HPDE6-E6E7 (cell line): ENCODE data around the gene XRCC3.
"Not testable (repeated sequence)": the region's sequence is repeated elsewhere in the genome, so short reads cannot be mapped to it uniquely, and the experiment has no call there.

ENCODE experiments used
- DNase-seq: peaks from one replicate; pipeline ENCODE4 v3.0.0; 2011; ENCODE audit warnings: missing footprints; ENCODE audit errors: extremely low spot score

Gene XRCC3

DNA sequence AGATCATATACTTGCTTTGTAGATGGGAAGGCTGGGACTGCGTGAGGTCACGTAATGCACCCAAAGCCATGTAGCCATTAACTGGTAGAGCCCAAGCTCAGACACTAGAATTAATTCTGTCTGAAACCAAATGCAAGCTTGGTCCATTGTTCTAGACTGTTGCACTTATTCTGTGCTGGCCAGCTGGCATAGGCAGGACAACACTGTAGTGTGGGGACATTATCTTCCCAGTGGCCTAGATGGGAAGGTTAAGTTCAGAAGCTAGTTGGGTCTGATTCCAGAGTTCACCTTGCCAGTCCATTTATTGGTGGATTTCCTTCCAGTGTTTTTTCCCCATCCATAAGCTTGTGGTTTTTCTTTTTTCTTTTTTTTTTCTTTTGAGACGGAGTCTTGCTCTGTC lies 47.1 kb downstream of the XRCC3 start:
- DNase-seq = no peak

DNA sequence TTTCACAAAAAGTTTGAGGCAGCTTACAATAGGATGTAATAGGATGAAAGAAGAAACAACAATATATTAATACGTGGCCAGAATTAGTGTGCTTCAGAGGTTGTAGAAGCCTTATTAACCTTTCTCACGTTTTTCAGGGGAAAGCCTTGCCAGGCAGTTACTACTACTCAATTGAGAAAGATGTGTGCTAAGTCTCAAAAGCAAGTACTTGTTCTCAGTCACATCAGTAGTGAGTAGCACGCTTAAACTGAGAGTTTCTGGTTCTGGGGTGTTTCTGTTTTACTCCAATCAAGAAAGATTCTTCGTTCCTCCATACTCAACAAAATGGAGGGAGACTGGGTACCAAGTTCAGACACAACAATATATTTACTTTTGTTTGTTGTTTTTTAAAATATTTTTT lies 47.6 kb downstream of the XRCC3 start:
- DNase-seq = no peak

DNA sequence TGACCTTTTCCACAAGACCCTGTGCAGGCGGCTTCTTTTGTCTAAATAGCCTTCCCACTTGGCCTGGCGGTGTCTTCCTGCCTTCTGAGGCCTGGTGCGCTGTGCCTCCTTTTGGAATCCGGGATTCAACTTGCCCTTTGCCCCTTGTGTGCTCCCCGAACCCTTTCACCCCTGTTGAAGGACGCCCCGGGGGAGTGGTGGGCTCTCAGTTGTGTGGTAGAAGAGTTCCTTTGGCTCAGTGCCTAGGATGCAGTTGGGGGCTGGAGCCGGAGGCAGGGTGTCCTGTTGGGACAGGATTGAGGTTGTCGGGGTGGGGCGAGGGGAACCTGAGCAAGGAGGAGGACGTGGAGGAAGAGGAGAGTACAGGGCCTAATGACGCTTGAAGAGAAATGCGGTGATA lies 51.7 kb downstream of the XRCC3 start:
- no peak for DNase-seq

DNA sequence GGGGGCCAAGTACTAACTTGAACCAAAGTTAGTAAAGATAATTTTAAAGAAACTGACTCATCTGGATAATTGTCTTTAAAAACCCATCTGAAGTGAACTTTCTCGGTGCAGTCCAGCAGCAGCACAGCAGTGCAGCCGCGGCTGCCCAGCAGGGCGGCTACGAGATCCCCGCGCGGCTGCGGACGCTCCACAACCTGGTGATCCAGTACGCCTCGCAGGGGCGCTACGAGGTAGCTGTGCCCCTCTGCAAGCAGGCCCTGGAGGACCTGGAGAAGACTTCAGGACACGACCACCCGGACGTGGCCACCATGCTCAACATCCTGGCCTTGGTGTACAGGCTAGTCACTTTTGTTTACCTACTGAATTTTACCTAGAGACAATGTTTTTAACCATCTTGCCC lies 52.7 kb downstream of the XRCC3 start:
- no peak for DNase-seq

DNA sequence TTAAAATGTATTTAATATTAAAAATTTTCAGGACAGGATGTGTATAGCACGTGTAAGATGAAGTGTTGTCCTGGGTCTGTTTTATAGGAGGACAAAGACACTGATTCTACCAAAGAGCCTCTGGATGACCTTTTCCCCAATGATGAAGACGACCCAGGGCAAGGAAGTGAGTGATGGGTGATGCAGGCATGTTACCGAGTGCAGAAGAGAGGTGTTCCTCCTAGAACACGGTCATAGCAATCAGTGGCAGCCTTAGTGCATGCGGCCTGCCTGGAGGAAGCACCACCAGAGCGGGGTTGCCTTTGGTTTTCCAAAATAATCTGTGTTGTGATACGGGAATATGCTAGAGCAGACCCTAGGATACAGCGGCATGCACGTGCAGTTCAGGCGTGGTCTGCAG lies 53.2 kb downstream of the XRCC3 start:
- no peak for DNase-seq

DNA sequence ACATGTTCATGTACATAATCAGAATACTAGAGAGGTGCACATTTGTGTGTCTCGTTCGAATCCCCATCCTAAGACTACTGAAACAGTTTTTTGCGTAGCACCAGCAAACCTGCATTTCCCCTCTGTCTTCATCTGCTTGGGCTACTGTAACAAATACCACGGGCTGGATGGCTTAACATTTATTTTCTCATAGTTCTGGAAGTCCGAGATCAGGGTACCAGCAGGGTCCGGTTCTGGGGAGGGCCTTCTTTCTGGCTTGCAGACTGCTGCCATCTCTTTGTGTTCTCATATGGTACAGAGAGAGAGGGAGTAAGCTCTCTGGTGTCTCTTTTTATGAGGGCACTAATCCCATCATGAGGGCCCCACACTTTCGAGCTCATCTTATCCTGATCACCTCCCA lies 55.6 kb downstream of the XRCC3 start:
- DNase-seq = no peak

DNA sequence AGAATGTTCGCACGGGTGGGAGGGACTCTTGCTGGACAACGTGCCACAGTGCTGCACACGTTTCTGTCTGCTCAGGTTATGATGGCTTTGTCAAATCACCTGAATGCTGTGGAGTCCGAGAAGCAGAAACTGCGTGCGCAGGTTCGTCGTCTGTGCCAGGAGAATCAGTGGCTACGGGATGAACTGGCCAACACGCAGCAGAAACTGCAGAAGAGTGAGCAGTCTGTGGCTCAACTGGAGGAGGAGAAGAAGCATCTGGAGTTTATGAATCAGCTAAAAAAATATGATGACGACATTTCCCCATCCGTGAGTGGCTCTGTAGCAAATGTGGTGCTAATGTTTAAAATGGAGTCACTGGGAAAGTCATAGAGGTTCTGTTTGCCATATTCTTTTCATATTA lies 57.8 kb downstream of the XRCC3 start:
- no peak for DNase-seq

DNA sequence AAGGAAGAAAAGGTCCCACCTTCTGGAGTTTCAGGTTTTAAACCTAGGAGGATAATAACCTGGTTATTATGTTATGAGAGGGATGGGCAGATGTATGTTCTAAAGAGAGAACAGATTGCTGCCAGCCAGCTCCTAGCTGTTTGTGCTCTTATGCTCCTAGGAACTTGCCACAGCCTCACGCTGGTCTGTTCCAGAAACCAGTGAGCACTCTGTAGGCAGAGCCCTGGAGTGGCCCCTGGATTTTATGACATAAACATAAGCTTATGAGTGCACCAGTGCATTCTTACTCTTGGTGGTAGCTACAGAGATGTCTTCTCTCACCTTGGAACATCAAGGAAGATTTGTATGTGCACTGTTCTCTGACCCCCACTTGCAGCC lies 58.5 kb downstream of the XRCC3 start:
- DNase-seq = no peak

DNA sequence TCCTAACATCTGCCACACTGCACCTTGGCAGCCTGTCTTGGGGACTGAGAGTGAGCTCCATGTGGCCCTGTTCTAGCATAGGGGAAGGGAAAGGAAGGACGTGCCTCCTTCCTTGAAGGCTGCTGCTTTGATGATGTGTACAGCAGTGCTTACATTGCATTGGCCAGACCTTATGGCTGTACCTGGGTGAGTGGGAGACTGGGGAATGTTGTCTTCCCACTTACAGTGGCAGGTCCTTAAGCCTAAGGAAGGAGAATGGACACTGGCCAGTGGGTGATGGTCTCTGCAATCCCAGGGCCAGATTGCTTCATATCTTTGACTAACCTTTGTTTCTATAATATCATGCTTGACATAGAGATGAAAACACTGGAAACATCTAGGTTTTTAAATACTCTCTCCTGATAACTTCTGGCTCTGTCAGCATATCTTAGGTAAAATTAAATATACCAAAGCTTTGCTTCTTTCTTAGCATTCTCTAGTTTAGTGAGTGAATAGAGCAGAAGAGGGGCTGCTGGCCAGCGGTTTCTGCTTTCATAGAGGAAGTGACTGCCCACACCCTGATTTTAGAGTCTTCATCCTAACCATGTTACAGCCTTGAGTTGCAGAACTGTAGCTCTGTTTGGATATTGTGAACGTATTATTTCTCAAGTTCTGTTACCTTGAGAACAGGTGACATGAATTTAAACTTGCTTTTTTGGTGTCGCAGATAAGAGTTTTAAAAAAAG lies 59.1 kb downstream of the XRCC3 start:
- no peak for DNase-seq

DNA sequence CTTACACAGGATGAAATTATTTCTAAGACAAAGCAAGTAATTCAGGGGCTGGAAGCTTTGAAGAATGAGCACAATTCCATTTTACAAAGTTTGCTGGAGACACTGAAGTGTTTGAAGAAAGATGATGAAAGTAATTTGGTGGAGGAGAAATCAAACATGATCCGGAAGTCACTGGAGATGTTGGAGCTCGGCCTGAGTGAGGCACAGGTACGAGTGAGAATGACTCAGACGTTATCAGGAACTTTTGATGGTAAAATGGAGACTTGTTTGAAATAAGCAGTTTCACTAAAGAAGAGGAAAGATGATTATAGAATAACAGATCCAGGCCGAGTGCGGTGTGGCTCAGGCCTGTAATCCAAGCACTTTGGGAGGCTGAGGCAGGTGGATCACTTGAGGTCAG lies 60.6 kb downstream of the XRCC3 start:
- no peak for DNase-seq

DNA sequence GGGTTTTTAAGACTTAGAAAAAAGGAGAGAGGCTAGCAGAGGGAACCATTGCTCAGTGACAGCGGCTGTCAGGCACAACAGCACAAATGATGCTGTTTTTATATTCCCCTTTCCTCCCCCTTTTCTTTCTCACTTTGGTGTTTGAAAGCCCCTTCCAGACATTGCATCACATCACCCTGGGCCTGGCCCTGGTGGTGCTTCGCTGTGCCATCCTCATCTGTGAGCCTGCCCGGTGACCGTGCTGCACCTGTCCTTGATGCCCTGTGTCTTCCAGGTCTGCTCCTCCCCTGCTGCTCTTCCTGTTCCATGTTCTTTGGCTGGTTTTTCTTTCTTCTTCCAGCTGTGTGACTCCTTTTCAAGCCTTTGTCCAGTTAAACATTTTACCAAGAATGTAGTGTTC lies 61.4 kb downstream of the XRCC3 start:
- DNase-seq = no peak

DNA sequence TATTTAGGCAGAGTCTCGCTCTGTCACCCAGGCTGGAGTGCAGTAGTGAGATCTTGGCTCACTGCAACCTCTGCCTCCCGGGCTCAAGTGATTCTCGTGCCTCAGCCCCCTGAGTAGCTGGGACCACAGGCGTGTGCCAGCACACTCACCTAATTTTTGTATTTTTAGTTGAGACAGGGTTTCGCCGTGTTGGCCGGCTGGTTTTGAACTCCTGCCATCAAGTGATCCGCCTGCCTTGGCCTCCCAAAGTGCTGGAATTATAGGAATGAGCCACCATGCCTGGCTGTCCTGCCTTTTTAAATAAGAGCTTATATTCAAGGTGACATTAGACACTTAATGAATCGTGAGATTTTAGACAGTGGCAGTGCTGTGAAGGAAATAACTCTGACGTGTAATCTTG lies 61.9 kb downstream of the XRCC3 start:
- DNase-seq = not testable (repeated sequence)

DNA sequence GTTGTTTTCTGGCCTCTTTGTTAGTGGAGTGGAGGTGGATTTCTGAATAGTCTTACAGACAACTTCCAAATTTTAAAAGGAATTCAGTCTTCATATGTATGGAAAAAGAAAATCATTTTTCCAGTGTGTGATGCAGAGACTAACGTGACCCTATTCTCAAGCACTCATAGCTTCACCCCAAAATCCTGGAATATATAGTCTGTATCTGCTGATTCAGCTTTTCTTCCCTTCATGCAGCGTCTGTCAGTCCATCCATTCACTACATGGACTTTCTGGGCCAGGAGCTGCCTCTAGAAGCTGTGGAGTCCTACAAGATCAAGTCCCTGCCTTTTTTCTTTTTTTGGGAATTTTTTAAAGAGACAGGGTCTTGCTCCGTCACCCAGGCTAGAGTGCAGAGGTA lies 62.4 kb downstream of the XRCC3 start:
- DNase-seq = no peak

DNA sequence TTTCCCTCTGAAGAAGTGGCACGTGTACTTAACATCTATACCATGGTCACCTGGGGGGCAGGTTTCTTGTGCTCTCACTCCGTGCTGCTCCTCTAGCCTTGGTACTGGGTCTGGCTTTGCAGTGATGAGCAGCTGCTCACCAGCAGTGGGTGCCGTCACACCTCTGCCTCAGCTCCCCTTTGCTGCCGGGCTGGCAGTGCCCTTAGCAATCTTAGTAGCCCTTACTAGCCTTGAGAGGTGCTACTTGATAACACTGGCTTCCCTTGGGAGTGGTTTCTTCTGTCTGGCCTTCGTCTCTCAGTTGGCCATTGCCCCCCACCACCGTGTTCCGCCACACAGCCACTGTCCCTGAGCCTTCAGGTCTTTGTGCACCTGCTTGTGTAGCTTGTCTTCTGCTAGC lies 63.7 kb downstream of the XRCC3 start:
- no peak for DNase-seq

DNA sequence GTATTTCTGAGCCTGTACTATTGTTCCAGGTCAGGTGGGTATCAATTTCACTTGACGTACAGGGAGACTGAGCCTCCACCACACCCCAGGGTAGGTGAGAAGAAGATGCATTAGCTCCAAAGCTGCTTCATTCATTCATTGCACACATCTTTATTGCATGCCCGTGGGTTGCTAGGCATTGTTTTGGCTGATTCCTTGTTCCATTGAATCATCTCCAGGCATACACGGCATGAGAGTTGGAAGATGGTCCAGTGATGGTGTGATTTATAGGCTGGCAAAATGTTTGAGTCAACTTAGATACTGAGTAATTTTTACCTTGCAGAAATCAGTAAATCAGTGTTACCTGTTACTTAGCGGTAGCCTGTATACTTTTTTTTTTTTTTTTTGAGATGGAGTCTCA lies 65.0 kb downstream of the XRCC3 start:
- no peak for DNase-seq

DNA sequence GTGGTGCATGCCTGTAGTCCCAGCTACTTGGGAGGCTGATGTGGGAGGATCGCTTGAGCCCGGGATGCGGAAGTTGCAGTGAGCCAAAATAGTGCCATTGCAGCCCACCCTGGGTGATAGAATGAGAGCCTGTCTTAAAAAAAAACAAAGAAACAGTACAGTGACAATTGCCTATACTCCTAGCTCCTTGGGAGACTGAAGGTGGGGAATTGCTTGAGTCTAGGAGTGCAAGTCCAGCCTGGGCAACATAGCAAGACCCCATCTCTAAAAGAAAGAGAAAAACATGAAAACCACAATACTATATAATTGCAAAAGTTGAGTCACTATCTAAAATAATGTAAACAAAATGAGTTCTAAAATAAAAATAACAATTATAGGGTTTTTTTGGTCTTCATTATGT lies 66.2 kb downstream of the XRCC3 start:
- DNase-seq = no peak
